ENCODE measurements around the gene TEKTIP1. TPM values are rescaled to one million over a fixed set of nuclear protein-coding genes. Genes with fewer than 3 reads are reported as not detected.

TEKTIP1 gene
- total RNA-seq, 1 donor from 2014 or later, result 0.51 TPM

DNA sequence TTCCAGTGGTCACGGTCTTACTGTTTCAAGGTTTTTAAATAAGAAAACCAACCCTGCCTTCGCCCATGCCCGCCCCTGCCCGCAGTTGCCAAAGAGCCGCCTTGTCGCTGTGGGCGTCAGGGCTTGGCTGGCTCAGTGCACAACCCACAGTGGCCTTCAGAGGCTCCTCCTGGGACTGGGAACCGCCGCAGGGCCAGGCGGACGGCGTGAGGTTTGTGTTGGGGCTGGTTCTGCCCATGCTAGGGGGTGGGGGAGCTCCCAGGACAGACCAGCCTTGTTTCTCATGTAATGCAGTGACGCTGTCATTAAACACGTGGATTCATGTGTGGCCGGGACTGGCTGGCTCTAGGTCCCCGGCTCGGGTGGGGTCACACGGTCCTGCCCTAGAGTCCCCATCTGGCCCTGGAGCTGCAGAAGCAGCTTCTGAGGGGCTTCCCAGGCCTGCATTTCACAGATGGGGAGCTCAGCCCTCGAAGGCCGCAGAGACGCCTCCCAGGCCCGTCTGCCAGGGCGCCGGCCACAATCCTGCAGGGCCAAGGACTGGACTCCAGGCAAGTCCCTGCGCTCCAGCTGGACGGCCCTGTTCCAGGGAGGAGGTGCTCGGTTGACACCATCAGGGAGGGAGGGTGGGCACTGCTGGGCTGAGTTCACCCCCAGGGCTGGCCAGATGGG, 2.4 kb upstream of the TEKTIP1 start:
- no peak for DNase-seq (ENCODE audit: low spot score)

DNA sequence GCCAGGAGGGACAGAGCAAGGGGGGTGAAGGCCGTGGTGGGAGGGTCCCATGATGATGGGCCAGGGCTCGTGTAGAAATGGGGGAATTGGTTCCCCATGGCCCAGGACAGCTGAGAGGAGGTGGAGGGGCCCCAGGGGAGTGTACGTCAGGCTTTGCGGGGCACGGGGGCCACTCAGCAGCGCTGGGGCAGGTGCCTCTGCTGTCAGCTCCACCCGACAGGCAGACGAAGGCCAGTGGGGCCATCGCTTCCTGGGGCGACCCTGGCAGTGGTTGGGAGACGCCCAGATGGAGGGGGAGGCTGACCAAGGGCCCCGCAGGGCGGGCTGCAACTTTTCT, 1.9 kb upstream of the TEKTIP1 start:
- no peak for DNase-seq (ENCODE audit: low spot score)

- no peak for DNase-seq (ENCODE audit: low spot score)
Measured at GRCh38 chr19:3537438-3538240, 1.3 kb upstream of the TEKTIP1 start.

- no peak for DNase-seq (ENCODE audit: low spot score)
Measured at GRCh38 chr19:3538258-3538929, 580 bp upstream of the TEKTIP1 start.

DNA sequence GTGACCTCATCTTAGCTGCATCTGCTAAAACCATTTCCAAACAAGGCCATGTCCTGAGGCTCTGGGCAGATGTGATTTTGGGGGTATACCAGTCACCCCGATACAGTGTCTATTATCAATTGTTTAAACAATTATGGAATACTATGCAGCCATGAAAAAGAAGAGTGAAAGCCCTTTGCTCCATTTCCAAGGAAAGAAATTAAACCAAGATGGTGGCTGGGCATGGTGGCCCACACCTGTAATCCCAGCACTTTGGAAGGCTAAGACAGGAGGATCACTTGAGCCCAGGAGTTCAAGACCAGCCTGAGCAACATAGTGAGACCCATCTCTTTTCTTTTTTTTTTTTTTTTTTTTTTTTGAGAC, 763 bp downstream of the TEKTIP1 start:
- no peak for DNase-seq (ENCODE audit: low spot score)

GRCh38 chr19:3543150-3544057, 4.4 kb downstream of the TEKTIP1 start:
- DNase-seq (ENCODE audit: low spot score), result no peak

- no peak for DNase-seq (ENCODE audit: low spot score)
Measured at GRCh38 chr19:3544058-3544376, 5.0 kb downstream of the TEKTIP1 start.

DNA sequence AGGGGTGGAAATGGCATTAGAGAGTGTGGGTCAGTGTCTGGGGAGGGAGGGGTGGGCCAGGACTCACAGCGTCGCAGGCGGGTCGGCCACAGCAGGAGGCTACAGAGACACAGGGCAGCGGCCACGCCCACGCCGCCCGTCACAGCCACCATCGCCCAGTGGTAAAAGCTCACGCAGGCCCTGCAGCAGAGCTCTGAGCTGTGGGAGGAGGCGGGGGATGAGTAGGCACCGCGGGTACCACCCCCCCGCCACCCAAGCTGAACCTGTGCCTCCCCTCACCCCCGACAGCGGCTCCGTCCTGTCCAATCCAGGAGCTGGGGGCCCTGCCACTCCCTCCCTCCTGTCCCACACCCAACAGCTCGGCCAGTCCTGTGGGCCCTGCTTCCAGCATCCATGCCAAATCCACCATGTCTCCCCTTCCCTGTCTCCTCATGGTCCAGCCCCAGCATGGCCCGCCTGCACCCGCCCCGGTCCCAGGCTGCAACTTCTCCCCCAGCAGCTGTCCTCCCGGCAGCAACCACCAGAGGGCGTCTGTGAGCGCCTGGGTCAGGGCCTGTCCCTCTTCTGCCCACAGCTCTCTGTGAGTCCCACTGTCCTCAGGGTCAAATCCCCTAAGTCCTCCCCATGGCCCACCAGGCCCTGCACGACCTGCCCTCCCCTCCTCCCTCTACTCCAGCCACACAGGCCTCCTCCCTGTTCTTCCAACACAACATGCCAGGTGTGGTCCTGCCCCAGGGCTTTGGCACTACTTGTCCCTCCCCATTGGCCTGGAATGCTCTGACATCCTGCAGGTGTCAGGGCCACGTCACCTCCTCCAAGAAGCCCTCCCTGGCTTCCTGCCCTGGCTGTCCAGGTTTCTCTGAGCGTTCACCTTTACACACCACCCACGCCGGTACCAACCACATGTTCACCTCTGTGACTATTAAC, 6.0 kb downstream of the TEKTIP1 start:
- DNase-seq (ENCODE audit: low spot score), result peak; percentile 94

- no peak for DNase-seq (ENCODE audit: low spot score)
Measured at GRCh38 chr19:3545669-3546034, 6.7 kb downstream of the TEKTIP1 start.

GRCh38 chr19:3546119-3546518, 7.1 kb downstream of the TEKTIP1 start:
- no peak for DNase-seq (ENCODE audit: low spot score)

GRCh38 chr19:3547301-3547731, 8.3 kb downstream of the TEKTIP1 start:
- no peak for DNase-seq (ENCODE audit: low spot score)

GRCh38 chr19:3547767-3548282, 8.9 kb downstream of the TEKTIP1 start:
- no peak for DNase-seq (ENCODE audit: low spot score)

GRCh38 chr19:3548606-3549005, 9.6 kb downstream of the TEKTIP1 start:
- DNase-seq (ENCODE audit: low spot score), result no peak

- no peak for DNase-seq (ENCODE audit: low spot score)
Measured at GRCh38 chr19:3549816-3550215, 10.8 kb downstream of the TEKTIP1 start.

- no peak for DNase-seq (ENCODE audit: low spot score)
Measured at GRCh38 chr19:3550947-3551791, 12.2 kb downstream of the TEKTIP1 start.

DNA sequence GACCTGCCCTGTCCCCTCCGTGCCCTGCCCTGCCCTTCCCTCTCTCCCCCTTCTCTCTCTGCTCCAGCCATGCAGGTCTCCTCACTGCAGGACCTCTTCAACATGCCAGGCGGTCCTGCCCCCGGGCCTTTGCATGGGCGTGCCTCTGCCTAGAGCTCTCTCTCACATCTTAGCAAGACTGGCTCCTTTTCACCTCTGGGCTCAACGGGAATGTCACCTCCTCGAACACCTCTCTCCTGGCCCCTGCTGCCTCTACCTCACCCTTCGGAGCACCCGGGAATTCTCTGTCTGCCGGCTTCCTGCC, 12.8 kb downstream of the TEKTIP1 start:
- no peak for DNase-seq (ENCODE audit: low spot score)

DNA sequence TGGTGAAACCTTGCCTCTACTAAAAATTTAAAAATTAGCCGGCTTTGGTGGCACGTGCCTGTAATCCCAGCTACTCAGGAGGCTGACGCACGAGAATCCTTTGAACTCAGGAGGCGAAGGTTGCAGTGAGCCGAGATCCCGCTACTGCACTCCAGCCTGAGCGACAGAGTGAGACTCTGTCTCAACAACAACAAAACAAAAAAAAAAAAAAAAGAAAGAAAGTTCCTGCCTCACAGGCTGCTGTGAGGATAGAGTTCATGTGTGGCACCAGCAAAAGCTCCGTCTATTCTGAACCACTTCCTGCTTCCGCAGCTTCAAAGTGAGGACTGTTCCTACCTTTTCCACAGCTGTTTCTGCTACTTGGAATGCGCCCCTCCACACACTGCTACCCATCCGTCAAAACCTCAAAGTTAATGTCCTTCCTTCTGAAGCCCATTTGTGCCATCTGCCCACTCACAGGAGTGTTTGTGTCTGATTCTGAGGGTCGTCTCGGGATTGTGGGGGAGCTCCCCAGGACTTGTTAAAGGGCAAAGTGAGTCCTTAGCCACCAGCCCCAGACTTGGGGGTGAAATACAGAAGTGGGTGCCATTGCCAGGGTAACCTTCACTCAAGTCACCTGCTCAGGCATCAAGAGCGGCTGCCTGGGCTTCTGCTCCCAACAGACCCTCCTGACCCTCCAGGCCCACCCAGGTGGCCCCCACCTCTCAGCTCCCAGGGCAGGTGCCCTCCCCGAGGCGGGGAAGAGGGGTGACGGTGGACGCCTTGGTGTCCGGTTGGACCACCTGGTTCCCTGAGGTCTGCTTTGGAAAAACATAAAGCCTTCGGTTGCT, 15.5 kb downstream of the TEKTIP1 start:
- DNase-seq (ENCODE audit: low spot score), result no peak

- DNase-seq (ENCODE audit: low spot score), result no peak
Measured at GRCh38 chr19:3555653-3556422, 16.9 kb downstream of the TEKTIP1 start.
